Stimulated activated CD8-positive, alpha-beta memory T cell treated with anti-CD3 and anti-CD28 coated beads, Interleukin-12 subunit alpha, Interleukin-12 subunit beta, amount 100 ng/mL, for 1 hour (primary cell): Measurements from ENCODE around the gene ENG.

ENCODE experiments used
- DNase-seq: peaks from one replicate; pipeline ENCODE4 v3.0.0-alpha.2; 2020; ENCODE audit warnings: low read depth

ENG gene

GRCh38 chr9:127773272-127773671 is 81.2 kb downstream of the ENG start:
- no peak for DNase-seq

GRCh38 chr9:127772603-127773002 is 81.9 kb downstream of the ENG start:
- DNase-seq: no peak

DNA sequence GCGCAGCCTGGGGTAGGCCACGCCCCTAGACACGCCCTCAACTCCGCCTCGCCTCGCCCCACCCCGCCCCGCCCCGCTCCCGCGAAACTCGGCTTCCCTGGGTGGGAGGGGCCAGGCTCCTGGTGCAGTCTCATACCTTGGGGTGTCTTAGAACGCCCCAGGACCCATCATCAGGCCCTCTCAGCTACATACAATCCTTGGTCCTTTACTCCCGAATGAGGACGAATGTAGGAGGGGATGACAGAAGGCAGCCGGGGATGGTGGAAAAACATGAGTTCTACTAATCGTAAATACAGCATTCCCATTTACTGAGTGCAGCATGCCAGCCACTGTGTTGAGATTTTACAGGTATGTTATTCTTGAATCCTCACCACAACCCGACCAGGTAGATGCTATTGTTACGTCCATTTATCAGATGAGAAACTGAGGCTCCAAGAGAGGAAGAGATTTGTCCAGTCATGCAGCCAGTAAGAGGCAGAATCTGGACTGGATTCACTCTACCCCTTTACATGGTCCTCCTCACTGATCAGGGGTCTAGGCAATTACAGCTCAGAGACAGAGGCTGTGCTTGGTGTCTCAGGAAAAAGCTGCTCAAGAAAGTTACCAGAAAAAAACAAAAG is 82.8 kb downstream of the ENG start:
- DNase-seq: no peak

GRCh38 chr9:127770905-127771569 is 83.4 kb downstream of the ENG start:
- peak; percentile 91 for DNase-seq

GRCh38 chr9:127770583-127770904 is 83.9 kb downstream of the ENG start:
- no peak for DNase-seq

- no peak for DNase-seq
Observed at GRCh38 chr9:127769929-127770582, 84.4 kb downstream of the ENG start.

DNA sequence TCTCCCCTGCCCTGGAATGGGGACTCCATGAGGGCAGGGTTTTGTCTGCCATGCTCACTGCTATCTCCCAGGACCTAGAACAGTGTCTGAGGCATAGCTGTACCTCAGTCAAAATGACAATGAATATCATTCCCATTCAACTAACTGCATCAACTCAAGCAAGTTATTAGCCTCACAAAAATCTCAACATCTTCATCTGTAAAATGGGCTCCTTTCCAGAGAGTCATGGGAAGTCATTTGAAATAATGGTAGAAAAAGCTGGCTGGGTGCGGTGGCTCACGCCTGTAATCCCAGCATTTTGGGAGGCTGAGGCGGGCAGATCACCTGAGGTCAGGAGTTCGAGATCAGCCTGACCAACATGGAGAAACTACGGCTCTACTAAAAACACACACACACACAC is 85.4 kb downstream of the ENG start:
- DNase-seq: no peak

- DNase-seq: no peak
Observed at GRCh38 chr9:127768698-127769097, 85.8 kb downstream of the ENG start.

GRCh38 chr9:127767909-127768331 is 86.5 kb downstream of the ENG start:
- no peak for DNase-seq

DNA sequence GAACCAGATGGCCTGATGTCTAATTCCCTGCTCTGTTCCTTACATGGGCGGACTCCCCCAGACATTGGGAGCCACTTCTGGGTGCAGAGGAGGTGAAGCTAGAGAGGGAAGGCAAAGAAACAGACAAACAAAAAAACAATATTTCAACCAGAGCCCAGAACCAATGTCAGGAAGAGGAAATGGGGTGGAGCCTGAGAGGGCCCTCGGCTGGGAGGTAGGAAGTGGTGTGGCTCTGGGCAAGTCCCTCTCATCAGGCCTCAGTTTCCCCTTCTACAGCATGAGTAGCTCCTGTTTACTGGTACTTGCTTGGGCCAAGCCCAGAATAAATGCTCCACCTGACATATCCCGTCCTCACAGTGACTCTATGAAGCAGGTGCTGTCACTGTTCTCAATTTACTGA is 87.0 kb downstream of the ENG start:
- no peak for DNase-seq

DNA sequence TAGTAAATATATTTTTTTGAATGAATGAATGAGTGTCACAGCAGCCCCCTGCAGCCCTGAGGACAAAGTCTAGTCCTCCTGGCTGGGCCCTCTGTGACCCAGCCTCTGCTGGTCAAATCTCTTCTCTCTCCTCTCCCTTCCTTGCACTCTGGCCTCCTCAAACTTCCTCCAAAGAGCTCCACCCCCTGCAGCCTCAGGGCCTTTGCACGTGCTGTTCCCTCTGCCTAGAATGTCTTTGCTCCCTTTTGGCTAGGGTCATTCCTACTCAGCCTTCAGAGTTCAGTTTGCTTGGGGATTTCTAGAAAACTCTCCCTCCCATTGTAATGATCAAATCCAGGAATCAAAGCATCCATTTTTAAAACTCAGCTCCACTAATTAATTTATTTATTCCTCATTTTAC is 89.0 kb downstream of the ENG start:
- no peak for DNase-seq
